DOHH2 (cell line): ENCODE results near the gene CALB2.

Experiments
- H3F3A ChIP-seq: fragments of 200-600 bp; sonication (generic), shearing (Covaris generic); 2 replicates; pipeline ENCODE4 v1.6.0; 2016; ENCODE audit warnings: antibody characterized with exemption, mild to moderate bottlenecking; ENCODE audit not compliant: control insufficient read depth, insufficient read depth
- H3K27ac ChIP-seq: fragments of 200-600 bp; sonication (generic); 2 replicates; pipeline ENCODE4 v1.5.1; 2014; ENCODE audit warnings: low read depth, mild to moderate bottlenecking, low read length, moderate library complexity
- H3K27me3 ChIP-seq: fragments of 200-600 bp; sonication (generic); 2 replicates; pipeline ENCODE4 v1.6.1; 2014; ENCODE audit warnings: mild to moderate bottlenecking, low read length, mixed read lengths; ENCODE audit not compliant: control insufficient read depth
- H3K36me3 ChIP-seq: fragments of 200-600 bp; sonication (generic); 2 replicates; pipeline ENCODE4 v1.6.1; 2014; ENCODE audit warnings: mild to moderate bottlenecking, low read length, moderate library complexity, mixed read lengths; ENCODE audit not compliant: control insufficient read depth
- H3K4me1 ChIP-seq: fragments of 200-600 bp; sonication (generic); 2 replicates; pipeline ENCODE4 v1.6.1; 2014; ENCODE audit warnings: mild to moderate bottlenecking, low read length, mixed read lengths; ENCODE audit not compliant: control insufficient read depth
- H3K4me2 ChIP-seq: fragments of 200-600 bp; sonication (generic); 2 replicates; pipeline ENCODE4 v1.6.0; 2014; ENCODE audit warnings: mild to moderate bottlenecking, low read length, moderate library complexity
- H3K4me3 ChIP-seq: fragments of 200-600 bp; sonication (generic); 2 replicates; pipeline ENCODE4 v1.5.1; 2014; ENCODE audit warnings: mild to moderate bottlenecking, low read length, mixed read lengths
- H3K79me2 ChIP-seq: fragments of 200-600 bp; sonication (generic); 2 replicates; pipeline ENCODE4 v1.6.1; 2014; ENCODE audit warnings: mild to moderate bottlenecking, low read length, mixed read lengths; ENCODE audit not compliant: control insufficient read depth
- H3K9me2 ChIP-seq: fragments of 200-600 bp; sonication (generic); replicated peaks from 2 replicates; pipeline ENCODE4 v1.6.1; 2014; ENCODE audit warnings: mild to moderate bottlenecking, low read length, mixed read lengths; ENCODE audit not compliant: control insufficient read depth
- H3K9me3 ChIP-seq: fragments of 200-600 bp; sonication (generic); 2 replicates; pipeline ENCODE4 v1.6.1; 2014; ENCODE audit warnings: antibody characterized with exemption, low read length, mixed read lengths; ENCODE audit not compliant: control insufficient read depth, insufficient read depth
- H4K20me1 ChIP-seq: fragments of 200-600 bp; sonication (generic); 2 replicates; pipeline ENCODE4 v1.6.0; 2014; ENCODE audit warnings: low read depth, mild to moderate bottlenecking, antibody characterized with exemption, low read length, moderate library complexity; ENCODE audit not compliant: control insufficient read depth, insufficient read depth
- EZH2phosphoT487 ChIP-seq: fragments of 200-600 bp; sonication (generic); IDR thresholded peaks from 2 replicates; pipeline ENCODE4 v1.6.1; 2017; ENCODE audit warnings: borderline replicate concordance, mild to moderate bottlenecking, antibody characterized with exemption, low read length, moderate library complexity, mixed read lengths
- TF ChIP-seq, protein P1 (sequence below): fragments of 200-600 bp; sonication (generic); IDR thresholded peaks from one replicate; pipeline ENCODE4 v1.5.1; 2014; ENCODE audit warnings: antibody characterized with exemption, mild to moderate bottlenecking, low read depth, low read length; ENCODE audit not compliant: poor library complexity, severe bottlenecking

CALB2 gene

GRCh38 chr16:71389330-71389729, 30.8 kb downstream of the CALB2 start:
- H3K36me3 ChIP-seq = no peaks in the 10 kb centered on the region
- H3K79me2 ChIP-seq = no peaks in the 10 kb centered on the region
- H3K4me2 ChIP-seq = no peak overlapping the region
- H3K27me3 ChIP-seq = no peaks in the 10 kb centered on the region
- peaks cover 7% of the 10 kb centered on the region; the same call in 1 of the 2 replicates for H3K4me1 ChIP-seq
- no peaks in the 10 kb centered on the region for H3K9me2 ChIP-seq
- H3K27ac ChIP-seq = no peak overlapping the region
- H4K20me1 ChIP-seq = no peaks in the 10 kb centered on the region
- H3F3A ChIP-seq = no peaks in the 10 kb centered on the region
- no peak overlapping the region for H3K4me3 ChIP-seq
- TF ChIP-seq, protein P1, sequence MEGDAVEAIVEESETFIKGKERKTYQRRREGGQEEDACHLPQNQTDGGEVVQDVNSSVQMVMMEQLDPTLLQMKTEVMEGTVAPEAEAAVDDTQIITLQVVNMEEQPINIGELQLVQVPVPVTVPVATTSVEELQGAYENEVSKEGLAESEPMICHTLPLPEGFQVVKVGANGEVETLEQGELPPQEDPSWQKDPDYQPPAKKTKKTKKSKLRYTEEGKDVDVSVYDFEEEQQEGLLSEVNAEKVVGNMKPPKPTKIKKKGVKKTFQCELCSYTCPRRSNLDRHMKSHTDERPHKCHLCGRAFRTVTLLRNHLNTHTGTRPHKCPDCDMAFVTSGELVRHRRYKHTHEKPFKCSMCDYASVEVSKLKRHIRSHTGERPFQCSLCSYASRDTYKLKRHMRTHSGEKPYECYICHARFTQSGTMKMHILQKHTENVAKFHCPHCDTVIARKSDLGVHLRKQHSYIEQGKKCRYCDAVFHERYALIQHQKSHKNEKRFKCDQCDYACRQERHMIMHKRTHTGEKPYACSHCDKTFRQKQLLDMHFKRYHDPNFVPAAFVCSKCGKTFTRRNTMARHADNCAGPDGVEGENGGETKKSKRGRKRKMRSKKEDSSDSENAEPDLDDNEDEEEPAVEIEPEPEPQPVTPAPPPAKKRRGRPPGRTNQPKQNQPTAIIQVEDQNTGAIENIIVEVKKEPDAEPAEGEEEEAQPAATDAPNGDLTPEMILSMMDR = no peak
- TF ChIP-seq EZH2phosphoT487 = no peak
- no peaks in the 10 kb centered on the region for H3K9me3 ChIP-seq

DNA sequence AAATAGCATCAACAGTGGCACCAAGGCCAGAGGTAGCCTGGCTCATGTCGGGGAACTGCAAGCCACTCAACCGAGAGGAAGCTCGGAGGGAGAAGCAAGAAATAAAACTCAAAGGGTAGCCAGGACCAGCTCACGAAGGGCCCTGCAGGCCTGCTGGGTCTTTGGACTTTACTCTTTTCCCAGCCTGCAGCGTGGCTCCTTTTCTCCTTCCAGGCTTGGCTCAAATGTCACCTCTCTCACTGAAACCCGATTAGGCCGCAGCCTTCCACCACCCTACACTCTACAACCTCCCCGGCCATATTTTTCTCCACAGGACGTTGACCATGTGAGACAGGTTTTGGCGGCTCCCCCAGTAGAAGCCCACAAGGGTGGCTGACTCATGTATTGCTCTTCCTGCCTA, 38.1 kb downstream of the CALB2 start:
- Histone ChIP-seq H3K27ac (no peak overlapping the region), H3K4me3 (no peak overlapping the region)

DNA sequence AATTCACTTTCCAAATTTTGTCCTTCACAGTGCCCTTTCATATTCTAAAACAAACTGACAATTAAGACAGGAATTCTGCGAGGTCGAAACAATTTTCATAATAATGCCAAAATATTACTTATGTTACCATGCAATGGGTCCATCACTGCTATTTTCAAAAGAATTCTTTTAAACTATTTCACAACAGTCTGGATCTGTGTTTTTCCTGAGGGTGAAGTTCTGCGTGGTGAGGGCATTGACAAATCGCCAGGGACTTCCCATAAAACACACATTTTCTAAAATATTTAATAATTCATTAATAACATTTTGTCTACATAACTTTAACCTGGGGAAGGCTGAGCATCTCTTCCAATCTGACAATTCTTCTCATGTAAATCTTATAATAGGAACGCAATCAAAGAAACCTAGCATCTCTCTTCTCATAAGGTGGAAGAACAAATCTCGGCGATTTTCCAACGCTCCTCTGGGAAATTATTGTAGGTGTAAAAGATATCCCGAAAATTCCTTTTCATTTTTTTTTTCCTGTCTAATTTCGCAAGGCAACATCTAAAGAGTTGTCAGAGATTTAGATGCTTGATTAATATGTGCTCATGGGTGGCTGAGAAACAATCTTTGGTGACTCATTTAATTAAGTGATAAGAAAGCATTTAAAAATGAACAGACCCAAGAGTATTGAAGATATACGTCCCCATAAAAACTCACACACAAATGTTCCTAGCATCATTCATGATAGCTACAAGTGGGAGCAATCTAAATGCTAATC, 41.5 kb downstream of the CALB2 start:
- Histone ChIP-seq H3K36me3 (no peaks in the 10 kb centered on the region), H3K4me2 (no peak overlapping the region), H3K79me2 (no peaks in the 10 kb centered on the region), H4K20me1 (no peaks in the 10 kb centered on the region), H3K9me2 (no peaks in the 10 kb centered on the region), H3K4me3 (no peak overlapping the region), H3K4me1 (no peaks in the 10 kb centered on the region), H3K27ac (no peak overlapping the region), H3K27me3 (no peaks in the 10 kb centered on the region; the same call in 1 of the 2 replicates), H3F3A (no peaks in the 10 kb centered on the region), H3K9me3 (no peaks in the 10 kb centered on the region)
- TF ChIP-seq, protein P1 = no peak
- TF ChIP-seq EZH2phosphoT487 = no peak

More for the DNA sequence above, 38.1 kb downstream of the CALB2 start:
- Histone ChIP-seq H3K4me2 (no peak overlapping the region), H3K79me2 (no peaks in the 10 kb centered on the region), H3K9me2 (no peaks in the 10 kb centered on the region), H4K20me1 (no peaks in the 10 kb centered on the region), H3F3A (no peaks in the 10 kb centered on the region), H3K9me3 (no peaks in the 10 kb centered on the region), H3K4me1 (no peaks in the 10 kb centered on the region), H3K27me3 (no peaks in the 10 kb centered on the region; the same call in 1 of the 2 replicates), H3K36me3 (no peaks in the 10 kb centered on the region)
- TF ChIP-seq, protein P1 = no peak
- TF ChIP-seq EZH2phosphoT487 = no peak
